Measurements from ENCODE around the gene LRIG2. TPM values are rescaled to one million over a fixed set of nuclear protein-coding genes. Genes with fewer than 3 reads are reported as not detected.

The LRIG2 gene
- total and polyA plus RNA-seq, 9 of the 15 experiments (the other 6 are each of a cell fraction or from before 2014, with no cell fraction given) = 1.8 to 28.1 (median 11.5) TPM

DNA sequence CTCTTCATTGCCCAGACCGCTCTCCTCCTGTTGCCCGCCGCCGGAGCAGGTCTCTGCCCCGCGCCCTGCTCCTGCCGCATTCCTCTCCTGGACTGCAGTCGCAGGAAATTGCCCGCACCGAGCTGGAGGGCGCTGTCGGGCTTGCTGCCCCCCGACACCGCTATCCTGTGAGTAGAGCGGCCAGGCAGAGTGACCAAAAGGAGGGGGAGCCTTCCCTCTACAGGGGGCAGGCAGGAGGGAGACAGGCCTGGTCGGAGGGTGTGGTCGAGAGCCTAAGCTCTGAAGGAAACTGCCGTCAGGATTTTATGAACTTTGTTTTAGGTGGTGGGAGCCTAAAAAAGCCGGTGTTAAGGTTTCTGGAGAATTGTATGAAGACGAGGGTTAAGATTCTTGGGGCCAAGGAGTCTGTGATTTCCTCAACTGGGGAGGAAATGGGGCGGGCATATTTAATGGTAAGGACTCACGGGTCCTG, 517 bp downstream of the LRIG2 start (continued):
- TF ChIP-seq, protein P1, sequence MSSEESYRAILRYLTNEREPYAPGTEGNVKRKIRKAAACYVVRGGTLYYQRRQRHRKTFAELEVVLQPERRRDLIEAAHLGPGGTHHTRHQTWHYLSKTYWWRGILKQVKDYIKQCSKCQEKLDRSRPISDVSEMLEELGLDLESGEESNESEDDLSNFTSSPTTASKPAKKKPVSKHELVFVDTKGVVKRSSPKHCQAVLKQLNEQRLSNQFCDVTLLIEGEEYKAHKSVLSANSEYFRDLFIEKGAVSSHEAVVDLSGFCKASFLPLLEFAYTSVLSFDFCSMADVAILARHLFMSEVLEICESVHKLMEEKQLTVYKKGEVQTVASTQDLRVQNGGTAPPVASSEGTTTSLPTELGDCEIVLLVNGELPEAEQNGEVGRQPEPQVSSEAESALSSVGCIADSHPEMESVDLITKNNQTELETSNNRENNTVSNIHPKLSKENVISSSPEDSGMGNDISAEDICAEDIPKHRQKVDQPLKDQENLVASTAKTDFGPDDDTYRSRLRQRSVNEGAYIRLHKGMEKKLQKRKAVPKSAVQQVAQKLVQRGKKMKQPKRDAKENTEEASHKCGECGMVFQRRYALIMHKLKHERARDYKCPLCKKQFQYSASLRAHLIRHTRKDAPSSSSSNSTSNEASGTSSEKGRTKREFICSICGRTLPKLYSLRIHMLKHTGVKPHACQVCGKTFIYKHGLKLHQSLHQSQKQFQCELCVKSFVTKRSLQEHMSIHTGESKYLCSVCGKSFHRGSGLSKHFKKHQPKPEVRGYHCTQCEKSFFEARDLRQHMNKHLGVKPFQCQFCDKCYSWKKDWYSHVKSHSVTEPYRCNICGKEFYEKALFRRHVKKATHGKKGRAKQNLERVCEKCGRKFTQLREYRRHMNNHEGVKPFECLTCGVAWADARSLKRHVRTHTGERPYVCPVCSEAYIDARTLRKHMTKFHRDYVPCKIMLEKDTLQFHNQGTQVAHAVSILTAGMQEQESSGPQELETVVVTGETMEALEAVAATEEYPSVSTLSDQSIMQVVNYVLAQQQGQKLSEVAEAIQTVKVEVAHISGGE (CRISPR knock-in tag; IDR thresholded peaks at IDR 0.05) = no peak; a peak in 1 of 6 replicates
- TF ChIP-seq NBN (IDR thresholded peaks at IDR 0.05; ENCODE audit: low read depth) = 0 out of 2 replicates have a peak, but pooled peaks have one; percentile 44
- TF ChIP-seq, protein P2, sequence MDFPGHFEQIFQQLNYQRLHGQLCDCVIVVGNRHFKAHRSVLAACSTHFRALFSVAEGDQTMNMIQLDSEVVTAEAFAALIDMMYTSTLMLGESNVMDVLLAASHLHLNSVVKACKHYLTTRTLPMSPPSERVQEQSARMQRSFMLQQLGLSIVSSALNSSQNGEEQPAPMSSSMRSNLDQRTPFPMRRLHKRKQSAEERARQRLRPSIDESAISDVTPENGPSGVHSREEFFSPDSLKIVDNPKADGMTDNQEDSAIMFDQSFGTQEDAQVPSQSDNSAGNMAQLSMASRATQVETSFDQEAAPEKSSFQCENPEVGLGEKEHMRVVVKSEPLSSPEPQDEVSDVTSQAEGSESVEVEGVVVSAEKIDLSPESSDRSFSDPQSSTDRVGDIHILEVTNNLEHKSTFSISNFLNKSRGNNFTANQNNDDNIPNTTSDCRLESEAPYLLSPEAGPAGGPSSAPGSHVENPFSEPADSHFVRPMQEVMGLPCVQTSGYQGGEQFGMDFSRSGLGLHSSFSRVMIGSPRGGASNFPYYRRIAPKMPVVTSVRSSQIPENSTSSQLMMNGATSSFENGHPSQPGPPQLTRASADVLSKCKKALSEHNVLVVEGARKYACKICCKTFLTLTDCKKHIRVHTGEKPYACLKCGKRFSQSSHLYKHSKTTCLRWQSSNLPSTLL (IDR thresholded peaks at IDR 0.05) = no peak
- no peak for TF ChIP-seq HNRNPL (IDR thresholded peaks at IDR 0.05; ENCODE audit: low read depth, low read length)
- TF ChIP-seq TAF1 (IDR thresholded peaks at IDR 0.05; ENCODE audit: control insufficient read depth, extremely low read depth, insufficient read depth, low read length, severe bottlenecking) = no peak
- TF ChIP-seq, protein P3, sequence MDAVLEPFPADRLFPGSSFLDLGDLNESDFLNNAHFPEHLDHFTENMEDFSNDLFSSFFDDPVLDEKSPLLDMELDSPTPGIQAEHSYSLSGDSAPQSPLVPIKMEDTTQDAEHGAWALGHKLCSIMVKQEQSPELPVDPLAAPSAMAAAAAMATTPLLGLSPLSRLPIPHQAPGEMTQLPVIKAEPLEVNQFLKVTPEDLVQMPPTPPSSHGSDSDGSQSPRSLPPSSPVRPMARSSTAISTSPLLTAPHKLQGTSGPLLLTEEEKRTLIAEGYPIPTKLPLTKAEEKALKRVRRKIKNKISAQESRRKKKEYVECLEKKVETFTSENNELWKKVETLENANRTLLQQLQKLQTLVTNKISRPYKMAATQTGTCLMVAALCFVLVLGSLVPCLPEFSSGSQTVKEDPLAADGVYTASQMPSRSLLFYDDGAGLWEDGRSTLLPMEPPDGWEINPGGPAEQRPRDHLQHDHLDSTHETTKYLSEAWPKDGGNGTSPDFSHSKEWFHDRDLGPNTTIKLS (IDR thresholded peaks at IDR 0.05; ENCODE audit: borderline replicate concordance, low read depth) = no peak
- TF ChIP-seq HNRNPK (IDR thresholded peaks at IDR 0.05; ENCODE audit: low read depth, low read length, poor library complexity, severe bottlenecking) = no peak
- TF ChIP-seq SREBF1 (IDR thresholded peaks at IDR 0.05; ENCODE audit: borderline replicate concordance, low read depth, low read length) = no peak
- no peak for TF ChIP-seq ZNF584 (CRISPR knock-in tag; IDR thresholded peaks at IDR 0.05; ENCODE audit: low read depth)
- no peak for TF ChIP-seq ZNF146 (CRISPR knock-in tag; IDR thresholded peaks at IDR 0.05; ENCODE audit: unreplicated experiment)
- no peak for TF ChIP-seq ZNF12 (CRISPR knock-in tag; IDR thresholded peaks at IDR 0.05)
- no peak for TF ChIP-seq CHD1 (IDR thresholded peaks at IDR 0.05; ENCODE audit: low read length)
- TF ChIP-seq, protein P4, sequence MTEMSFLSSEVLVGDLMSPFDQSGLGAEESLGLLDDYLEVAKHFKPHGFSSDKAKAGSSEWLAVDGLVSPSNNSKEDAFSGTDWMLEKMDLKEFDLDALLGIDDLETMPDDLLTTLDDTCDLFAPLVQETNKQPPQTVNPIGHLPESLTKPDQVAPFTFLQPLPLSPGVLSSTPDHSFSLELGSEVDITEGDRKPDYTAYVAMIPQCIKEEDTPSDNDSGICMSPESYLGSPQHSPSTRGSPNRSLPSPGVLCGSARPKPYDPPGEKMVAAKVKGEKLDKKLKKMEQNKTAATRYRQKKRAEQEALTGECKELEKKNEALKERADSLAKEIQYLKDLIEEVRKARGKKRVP (CRISPR knock-in tag; IDR thresholded peaks at IDR 0.05) = no peak
- TF ChIP-seq, protein P5, sequence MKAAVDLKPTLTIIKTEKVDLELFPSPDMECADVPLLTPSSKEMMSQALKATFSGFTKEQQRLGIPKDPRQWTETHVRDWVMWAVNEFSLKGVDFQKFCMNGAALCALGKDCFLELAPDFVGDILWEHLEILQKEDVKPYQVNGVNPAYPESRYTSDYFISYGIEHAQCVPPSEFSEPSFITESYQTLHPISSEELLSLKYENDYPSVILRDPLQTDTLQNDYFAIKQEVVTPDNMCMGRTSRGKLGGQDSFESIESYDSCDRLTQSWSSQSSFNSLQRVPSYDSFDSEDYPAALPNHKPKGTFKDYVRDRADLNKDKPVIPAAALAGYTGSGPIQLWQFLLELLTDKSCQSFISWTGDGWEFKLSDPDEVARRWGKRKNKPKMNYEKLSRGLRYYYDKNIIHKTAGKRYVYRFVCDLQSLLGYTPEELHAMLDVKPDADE (conservative IDR thresholded peaks at IDR 0.05; ENCODE audit: control insufficient read depth, low read depth, low read length) = no peak; the same call in 1 of the 2 replicates
- TF ChIP-seq ARNT (IDR thresholded peaks at IDR 0.05) = no peak
- TF ChIP-seq CHD4 (IDR thresholded peaks at IDR 0.05; ENCODE audit: insufficient read depth, insufficient replicate concordance, low read depth, low read length, poor library complexity, severe bottlenecking) = peak; percentile 41
- no peak; the same call in 1 of the 2 replicates for TF ChIP-seq GATAD2B (IDR thresholded peaks at IDR 0.05; ENCODE audit: borderline replicate concordance)
- TF ChIP-seq KDM1A (IDR thresholded peaks at IDR 0.05) = peak in 1 of 2 experiments; percentile 13; a peak in 1 of 4 replicates
